HepG2 (cell line): ENCODE results near the gene MUTYH. TPM values are rescaled to one million over a fixed set of nuclear protein-coding genes. Genes with fewer than 3 reads are reported as not detected.

ENCODE experiments used
- AKAP8 ChIP-seq: sonication (generic); formaldehyde crosslinking; IDR thresholded peaks from 2 replicates; pipeline ENCODE4 v1.5.1; 2020; ENCODE audit warnings: mild to moderate bottlenecking, missing genetic modification reagents
- ATF1 ChIP-seq: IDR thresholded peaks from 2 replicates; pipeline ENCODE4 v1.6.1; 2016; ENCODE audit warnings: mild to moderate bottlenecking, control low read depth
- DR1 ChIP-seq: sonication (generic); formaldehyde crosslinking; IDR thresholded peaks from 2 replicates; pipeline ENCODE4 v1.8.0; 2021; ENCODE audit warnings: mild to moderate bottlenecking, missing genetic modification reagents, inconsistent platforms
- KDM5A ChIP-seq: fragments of 200-600 bp; sonication (generic); IDR thresholded peaks from 2 replicates; pipeline ENCODE4 v1.7.0; 2018; ENCODE audit warnings: antibody characterized with exemption, mild to moderate bottlenecking, low read length, borderline replicate concordance
- NFIB ChIP-seq: sonication (generic); formaldehyde crosslinking; IDR thresholded peaks from 2 replicates; pipeline ENCODE4 v1.9.0; 2021; ENCODE audit warnings: missing genetic modification reagents, mild to moderate bottlenecking, borderline replicate concordance
- NFIC ChIP-seq: IDR thresholded peaks from 2 replicates; pipeline ENCODE4 v1.6.1; 2012; ENCODE audit warnings: mild to moderate bottlenecking, low read length, inconsistent platforms
- PAF1 ChIP-seq: IDR thresholded peaks from 2 replicates; pipeline ENCODE4 v1.6.1; 2016; ENCODE audit warnings: missing genetic modification reagents, missing compliant biosample characterization
- PHB2 ChIP-seq: fragments of 450-650 bp; IDR thresholded peaks from 2 replicates; pipeline ENCODE4 v1.6.1; 2018; ENCODE audit not compliant: partially characterized antibody
- SOX6 ChIP-seq, 2 experiments: fragments of 450-650 bp in 1 of 2; sonication (generic) in 1 of 2; formaldehyde crosslinking in 1 of 2; IDR thresholded peaks; 2 replicates each; pipeline versions ENCODE4 v1.4.0 to v1.6.1; 2017 to 2020; ENCODE audit warnings: antibody characterized with exemption in 1 of 2, mild to moderate bottlenecking in 1 of 2, missing genetic modification reagents in 1 of 2
- SP4 ChIP-seq: sonication (generic); formaldehyde crosslinking; IDR thresholded peaks from 2 replicates; pipeline ENCODE4 v1.8.1; 2023; ENCODE audit warnings: mild to moderate bottlenecking, missing genetic modification reagents
- SSRP1 ChIP-seq: IDR thresholded peaks from 2 replicates; pipeline ENCODE4 v1.6.1; 2016; ENCODE audit warnings: control low read depth
- TOPORS ChIP-seq: sonication (generic); formaldehyde crosslinking; IDR thresholded peaks from 2 replicates; pipeline ENCODE4 v1.8.0; 2023; ENCODE audit warnings: mild to moderate bottlenecking, missing genetic modification reagents
- ZBTB1 ChIP-seq: sonication (generic); formaldehyde crosslinking; IDR thresholded peaks from 2 replicates; pipeline ENCODE4 v1.4.0; 2020; ENCODE audit warnings: missing genetic modification reagents, borderline replicate concordance
- ZNF253 ChIP-seq: sonication (generic); formaldehyde crosslinking; IDR thresholded peaks from 2 replicates; pipeline ENCODE4 v1.8.0; 2022; ENCODE audit warnings: mild to moderate bottlenecking, missing genetic modification reagents, borderline replicate concordance
- ZNF34 ChIP-seq: sonication (generic); formaldehyde crosslinking; IDR thresholded peaks from 2 replicates; pipeline ENCODE4 v1.4.0; 2020; ENCODE audit warnings: mild to moderate bottlenecking, missing genetic modification reagents, borderline replicate concordance
- ZNF564 ChIP-seq: sonication (generic); formaldehyde crosslinking; IDR thresholded peaks from 2 replicates; pipeline ENCODE4 v1.8.1; 2023; ENCODE audit warnings: mild to moderate bottlenecking, missing genetic modification reagents
- ZNF605 ChIP-seq: sonication (generic); formaldehyde crosslinking; IDR thresholded peaks from 2 replicates; pipeline ENCODE4 v1.8.0; 2022; ENCODE audit warnings: mild to moderate bottlenecking, missing genetic modification reagents
- polyA plus RNA-seq, 8 experiments: library from polyadenylated mRNA; depleted of rRNA in 3 of 8; stranded (reverse) in 7 of 8; unstranded in 1 of 8; fragments of >200 nt; fragmentation: Illumina TruSeq in 4 of 8; extraction: Trizol in 4 of 8; gene quantifications; 2 replicates each; pipeline versions ENCODE4 v1.2.1 to v1.2.3, GENCODE V29; 2011 to 2016; ENCODE audit warnings: low read depth in 4 of 8, missing spikeins in 1 of 8, mixed read lengths in 1 of 8; ENCODE audit not compliant: insufficient read depth in 1 of 8
- total RNA-seq, 5 experiments: library from RNA; depleted of rRNA; stranded (reverse); fragments of >200 nt; fragmentation: Illumina TruSeq; extraction: Trizol; gene quantifications; 2 replicates each; pipeline ENCODE4 v1.2.3, GENCODE V29; 2016; ENCODE audit warnings: low read depth in 1 of 5
- TF ChIP-seq, protein P1 (sequence below): IDR thresholded peaks from 2 replicates; pipeline ENCODE4 v1.6.1; 2016; ENCODE audit warnings: mild to moderate bottlenecking
- TF ChIP-seq, protein P2 (sequence below), 2 experiments: sonication (generic) in 1 of 2; formaldehyde crosslinking in 1 of 2; IDR thresholded peaks; 2 replicates each; pipeline versions ENCODE4 v1.6.1 to v1.9.0; 2014 to 2022; ENCODE audit warnings: antibody characterized with exemption in 1 of 2, borderline replicate concordance in 1 of 2, inconsistent platforms in 1 of 2, low read depth in 1 of 2, missing genetic modification reagents in 1 of 2
- TF ChIP-seq, protein P3 (sequence below): IDR thresholded peaks from 2 replicates; pipeline ENCODE4 v1.6.1; 2016

The MUTYH gene
- total and polyA plus RNA-seq, 2 of the 13 experiments (the other 11 are each of a cell fraction or from before 2014, with no cell fraction given) = 16.3 to 17.1 TPM

DNA sequence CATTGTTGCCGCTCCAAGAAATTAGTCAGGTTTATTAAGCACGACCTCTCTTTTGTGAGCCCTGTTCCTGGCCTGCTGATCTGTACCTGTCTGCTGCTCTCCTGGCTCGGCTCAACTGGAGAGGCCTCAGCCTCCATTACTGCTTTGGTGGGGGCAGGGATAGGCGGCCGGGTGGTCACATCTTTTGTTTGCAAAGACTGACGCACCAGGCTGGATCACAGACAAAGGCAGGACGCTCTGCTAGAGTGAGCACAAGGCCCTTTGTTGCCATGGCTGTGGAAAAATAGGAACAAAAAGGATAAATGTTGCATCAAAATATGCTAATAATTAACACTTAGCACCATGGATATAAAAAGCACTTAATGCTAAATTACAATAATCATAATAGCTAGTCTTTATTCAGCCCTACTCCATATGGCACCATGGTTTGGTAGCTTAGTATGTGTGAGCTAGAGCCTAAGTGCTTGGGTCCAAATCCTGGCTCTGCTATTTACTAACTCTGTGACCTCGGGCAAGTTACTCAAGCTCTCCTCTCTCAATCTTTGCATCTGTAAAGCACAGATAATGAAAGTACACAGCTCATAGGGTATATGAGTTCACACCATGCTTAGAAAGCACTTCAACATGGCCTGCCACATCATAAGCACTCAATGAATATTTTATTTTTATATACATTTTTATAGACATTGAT lies 42.4 kb downstream of the MUTYH start (continued):
- 0 out of 2 replicates have a peak, but pooled peaks have one; percentile 35 for TF ChIP-seq NFIC
- TF ChIP-seq KDM5A = no peak
- no peak for TF ChIP-seq AKAP8 (CRISPR knock-in tag)
- TF ChIP-seq NFIB (CRISPR knock-in tag) = no peak
- TF ChIP-seq ZNF34 = no peak
- TF ChIP-seq SOX6 (IDR thresholded peaks at IDR 0.05) = no peak
- peak; percentile 83 for TF ChIP-seq SOX6 (CRISPR knock-in tag; IDR thresholded peaks at IDR 0.05)
- TF ChIP-seq DR1 = no peak
- TF ChIP-seq PHB2 = no peak
- TF ChIP-seq SSRP1 (CRISPR knock-in tag) = no peak
- TF ChIP-seq, protein P1, sequence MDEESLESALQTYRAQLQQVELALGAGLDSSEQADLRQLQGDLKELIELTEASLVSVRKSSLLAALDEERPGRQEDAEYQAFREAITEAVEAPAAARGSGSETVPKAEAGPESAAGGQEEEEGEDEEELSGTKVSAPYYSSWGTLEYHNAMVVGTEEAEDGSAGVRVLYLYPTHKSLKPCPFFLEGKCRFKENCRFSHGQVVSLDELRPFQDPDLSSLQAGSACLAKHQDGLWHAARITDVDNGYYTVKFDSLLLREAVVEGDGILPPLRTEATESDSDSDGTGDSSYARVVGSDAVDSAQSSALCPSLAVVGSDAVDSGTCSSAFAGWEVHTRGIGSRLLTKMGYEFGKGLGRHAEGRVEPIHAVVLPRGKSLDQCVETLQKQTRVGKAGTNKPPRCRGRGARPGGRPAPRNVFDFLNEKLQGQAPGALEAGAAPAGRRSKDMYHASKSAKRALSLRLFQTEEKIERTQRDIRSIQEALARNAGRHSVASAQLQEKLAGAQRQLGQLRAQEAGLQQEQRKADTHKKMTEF = peak; percentile 37; the same call in 1 of the 2 replicates
- TF ChIP-seq PAF1 (CRISPR knock-in tag) = no peak
- TF ChIP-seq ZNF253 (CRISPR knock-in tag) = no peak
- TF ChIP-seq, protein P2, sequence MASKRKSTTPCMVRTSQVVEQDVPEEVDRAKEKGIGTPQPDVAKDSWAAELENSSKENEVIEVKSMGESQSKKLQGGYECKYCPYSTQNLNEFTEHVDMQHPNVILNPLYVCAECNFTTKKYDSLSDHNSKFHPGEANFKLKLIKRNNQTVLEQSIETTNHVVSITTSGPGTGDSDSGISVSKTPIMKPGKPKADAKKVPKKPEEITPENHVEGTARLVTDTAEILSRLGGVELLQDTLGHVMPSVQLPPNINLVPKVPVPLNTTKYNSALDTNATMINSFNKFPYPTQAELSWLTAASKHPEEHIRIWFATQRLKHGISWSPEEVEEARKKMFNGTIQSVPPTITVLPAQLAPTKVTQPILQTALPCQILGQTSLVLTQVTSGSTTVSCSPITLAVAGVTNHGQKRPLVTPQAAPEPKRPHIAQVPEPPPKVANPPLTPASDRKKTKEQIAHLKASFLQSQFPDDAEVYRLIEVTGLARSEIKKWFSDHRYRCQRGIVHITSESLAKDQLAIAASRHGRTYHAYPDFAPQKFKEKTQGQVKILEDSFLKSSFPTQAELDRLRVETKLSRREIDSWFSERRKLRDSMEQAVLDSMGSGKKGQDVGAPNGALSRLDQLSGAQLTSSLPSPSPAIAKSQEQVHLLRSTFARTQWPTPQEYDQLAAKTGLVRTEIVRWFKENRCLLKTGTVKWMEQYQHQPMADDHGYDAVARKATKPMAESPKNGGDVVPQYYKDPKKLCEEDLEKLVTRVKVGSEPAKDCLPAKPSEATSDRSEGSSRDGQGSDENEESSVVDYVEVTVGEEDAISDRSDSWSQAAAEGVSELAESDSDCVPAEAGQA (IDR thresholded peaks at IDR 0.05; ENCODE audit: low read depth) = no peak
- TF ChIP-seq, protein P2 (CRISPR knock-in tag; IDR thresholded peaks at IDR 0.05; ENCODE audit: borderline replicate concordance) = no peak
- no peak for TF ChIP-seq ZNF605
- TF ChIP-seq, protein P3, sequence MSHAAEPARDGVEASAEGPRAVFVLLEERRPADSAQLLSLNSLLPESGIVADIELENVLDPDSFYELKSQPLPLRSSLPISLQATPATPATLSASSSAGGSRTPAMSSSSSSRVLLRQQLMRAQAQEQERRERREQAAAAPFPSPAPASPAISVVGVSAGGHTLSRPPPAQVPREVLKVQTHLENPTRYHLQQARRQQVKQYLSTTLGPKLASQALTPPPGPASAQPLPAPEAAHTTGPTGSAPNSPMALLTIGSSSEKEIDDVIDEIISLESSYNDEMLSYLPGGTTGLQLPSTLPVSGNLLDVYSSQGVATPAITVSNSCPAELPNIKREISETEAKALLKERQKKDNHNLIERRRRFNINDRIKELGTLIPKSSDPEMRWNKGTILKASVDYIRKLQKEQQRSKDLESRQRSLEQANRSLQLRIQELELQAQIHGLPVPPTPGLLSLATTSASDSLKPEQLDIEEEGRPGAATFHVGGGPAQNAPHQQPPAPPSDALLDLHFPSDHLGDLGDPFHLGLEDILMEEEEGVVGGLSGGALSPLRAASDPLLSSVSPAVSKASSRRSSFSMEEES (CRISPR knock-in tag) = no peak
- no peak for TF ChIP-seq SP4 (CRISPR knock-in tag)
- TF ChIP-seq ZNF564 = no peak
- TF ChIP-seq ZBTB1 (CRISPR knock-in tag) = no peak
- TF ChIP-seq ATF1 = no peak
- TF ChIP-seq TOPORS (CRISPR knock-in tag) = no peak
